Aorta (tissue), 5 donors: ENCODE results near the gene ERH. TPM values are rescaled to one million over a fixed set of nuclear protein-coding genes. Genes with fewer than 3 reads are reported as not detected.
"Not testable (repeated sequence)": the region's sequence is repeated elsewhere in the genome, so short reads cannot be mapped to it uniquely, and the experiment has no call there.

Experiments
- ATAC-seq: fragments of 200-7000 bp; cut with Tn5 transposase; one replicate; pipeline ENCODE4 v1.9.1; 2022; ENCODE audit warnings: moderate library complexity; ENCODE audit not compliant: low FRiP score
- DNase-seq, 2 donors: peaks; one replicate each; pipeline ENCODE4 v3.0.0-alpha.2; 2020
- H3K27ac ChIP-seq, 2 donors: one replicate each; pipeline ENCODE4 v1.5.1; 2013; ENCODE audit warnings: low read length in 2 of 2, mild to moderate bottlenecking in 2 of 2, moderate library complexity in 2 of 2, control low read depth in 1 of 2, inconsistent platforms in 1 of 2, low read depth in 1 of 2
- H3K27me3 ChIP-seq, 2 donors: one replicate each; pipeline ENCODE4 v1.6.1; 2013; ENCODE audit warnings: control low read depth in 1 of 2, low read length in 1 of 2, mild to moderate bottlenecking in 1 of 2, moderate library complexity in 1 of 2; ENCODE audit not compliant: insufficient read depth in 2 of 2, control insufficient read depth in 1 of 2
- H3K36me3 ChIP-seq, 2 donors: one replicate each; pipeline ENCODE4 v1.6.1; 2013; ENCODE audit warnings: control low read depth in 1 of 2, low read length in 1 of 2, mild to moderate bottlenecking in 1 of 2; ENCODE audit not compliant: insufficient read depth in 2 of 2, control insufficient read depth in 1 of 2
- H3K4me1 ChIP-seq, 2 donors: one replicate each; pipeline ENCODE4 v1.6.1; 2013; ENCODE audit warnings: low read length in 2 of 2, control low read depth in 1 of 2, mild to moderate bottlenecking in 1 of 2, moderate library complexity in 1 of 2; ENCODE audit not compliant: insufficient read depth in 2 of 2, control insufficient read depth in 1 of 2
- H3K4me3 ChIP-seq, 2 donors: one replicate each; pipeline ENCODE4 v1.5.1; 2013; ENCODE audit warnings: low read length in 2 of 2, control low read depth in 1 of 2, mild to moderate bottlenecking in 1 of 2
- H3K9me3 ChIP-seq: one replicate; pipeline ENCODE4 v1.6.1; 2013; ENCODE audit warnings: mild to moderate bottlenecking, low read length; ENCODE audit not compliant: control insufficient read depth
- WGBS, 2 donors: extraction: QIAGEN DNeasy Blood & Tissue Kit; methylation state at CpG; one replicate each; pipeline ENCODE4 v1.1.7; 2013; 5-methylcytosine and 5-hydroxymethylcytosine counted together
- intact Hi-C, 2 donors: fragments of 100-400 bp; cut with DNase I; formaldehyde crosslinking; loops; one replicate each; pipeline versions ENCODE4 v1.14.2 to v1.15.0; 2022
- polyA plus RNA-seq, 2 donors: library from polyadenylated mRNA; stranded (reverse); fragments of 200-250 nt; gene quantifications; one replicate each; pipeline ENCODE4 v1.2.3, GENCODE V29; 2013
- total RNA-seq, 2 donors: library from RNA; stranded (reverse); fragmentation: NEBNext Ultra II Directional; extraction: Animal tissue kit (Norgen Biotek cat#: 25700); gene quantifications; one replicate each; pipeline ENCODE4 v1.2.1, GENCODE V29; 2021
- donor health status: healthy with polysubstance abuse.
- donor health status: Bipolar disorder and iron deficiency.
- donor health status: DM: no; HTN: no; CAD: no.
- donor health status: DM: no; HTN: no; CAD: no.
- donor health status: DM: yes; HTN: yes; CAD: no.

The ERH gene
- total and polyA plus RNA-seq, 4 donors = 99.0 to 136 (median 117) TPM

- Histone ChIP-seq H3K4me3 (no peak overlapping the region), H3K9me3 (no peaks in the 10 kb centered on the region), H3K36me3 (peaks cover 0 to 6% of the 10 kb centered on the region in 2 donors), H3K4me1 (no peaks in the 10 kb centered on the region), H3K27ac (no peak overlapping the region), H3K27me3 (no peaks in the 10 kb centered on the region)
- intact Hi-C loops = no loop called here
- no peak for ATAC-seq
- 93 to 94% methylated on average over 6 of the region's 6 CpGs for WGBS, 2 donors
- DNase-seq = no peak
These were observed 30.3 kb upstream of the ERH start for GRCh38 chr14:69428289-69428998.

- Histone ChIP-seq H3K9me3 (no peaks in the 10 kb centered on the region), H3K27ac (no peak overlapping the region), H3K4me1 (no peaks in the 10 kb centered on the region), H3K27me3 (no peaks in the 10 kb centered on the region), H3K4me3 (no peak overlapping the region), H3K36me3 (peaks cover 0 to 6% of the 10 kb centered on the region in 2 donors)
- DNase-seq (no peak), ATAC-seq (no peak)
- 100% methylated on average over 1 of the region's 1 CpG for WGBS, 2 donors
- intact Hi-C loops = no loop called here
These were observed 29.5 kb upstream of the ERH start for GRCh38 chr14:69427596-69427995.

- Histone ChIP-seq H3K27me3 (no peaks in the 10 kb centered on the region), H3K36me3 (peaks cover 0 to 6% of the 10 kb centered on the region in 2 donors), H3K27ac (no peak overlapping the region), H3K4me3 (no peak overlapping the region), H3K4me1 (no peaks in the 10 kb centered on the region), H3K9me3 (no peaks in the 10 kb centered on the region)
- WGBS, 2 donors = 89 to 93% methylated on average over 2 of the region's 2 CpGs
- ATAC-seq = no peak
- intact Hi-C loops = no loop called here
- DNase-seq = no peak
These were observed 26.2 kb upstream of the ERH start for GRCh38 chr14:69424149-69424923.

GRCh38 chr14:69423279-69423678 is 25.2 kb upstream of the ERH start:
- intact Hi-C loops = no loop called here
- no peak overlapping the region for H3K27ac ChIP-seq
- peaks cover 0 to 6% of the 10 kb centered on the region in 2 donors for H3K36me3 ChIP-seq
- H3K27me3 ChIP-seq = no peaks in the 10 kb centered on the region
- H3K9me3 ChIP-seq = no peaks in the 10 kb centered on the region
- WGBS, 2 donors = 97 to 99% methylated on average over 4 of the region's 4 CpGs
- DNase-seq (no peak), ATAC-seq (no peak)
- no peak overlapping the region for H3K4me3 ChIP-seq
- H3K4me1 ChIP-seq = no peaks in the 10 kb centered on the region

GRCh38 chr14:69416087-69416486 is 18.0 kb upstream of the ERH start:
- H3K27ac ChIP-seq, H3K4me1 ChIP-seq, H3K9me3 ChIP-seq, H3K4me3 ChIP-seq, DNase-seq, ATAC-seq, H3K27me3 ChIP-seq, intact Hi-C loops, H3K36me3 ChIP-seq: not testable (repeated sequence)
- WGBS, 2 donors = 95 to 98% methylated on average over 3 to 4 of the region's 4 CpGs

GRCh38 chr14:69413483-69413882 is 15.4 kb upstream of the ERH start:
- no peak overlapping the region for H3K27ac ChIP-seq
- no peaks in the 10 kb centered on the region for H3K9me3 ChIP-seq
- H3K4me1 ChIP-seq = no peaks in the 10 kb centered on the region
- WGBS, 2 donors = 91 to 94% methylated on average over 2 of the region's 2 CpGs
- H3K36me3 ChIP-seq = no peaks in the 10 kb centered on the region
- no peaks in the 10 kb centered on the region for H3K27me3 ChIP-seq
- ATAC-seq = no peak
- intact Hi-C loops = no loop called here
- no peak for DNase-seq
- no peak overlapping the region for H3K4me3 ChIP-seq

GRCh38 chr14:69408331-69408960 is 10.3 kb upstream of the ERH start:
- H3K27me3 ChIP-seq = no peaks in the 10 kb centered on the region
- H3K4me3 ChIP-seq = no peak overlapping the region
- H3K27ac ChIP-seq = no peak overlapping the region
- intact Hi-C loops = loop anchor here in 1 of 2 donors (10.0 kb wide), 1 partner anchor 46 kb away; no protein-coding TSS in a partner anchor
- no peaks in the 10 kb centered on the region for H3K9me3 ChIP-seq
- no peaks in the 10 kb centered on the region for H3K4me1 ChIP-seq
- DNase-seq (no peak), ATAC-seq (no peak)
- WGBS, 2 donors = 78 to 79% methylated on average over 2 of the region's 2 CpGs
- H3K36me3 ChIP-seq = no peaks in the 10 kb centered on the region

- H3K4me1 ChIP-seq = no peaks in the 10 kb centered on the region
- intact Hi-C loops = loop anchor here in 1 of 2 donors (10.0 kb wide), 1 partner anchor 49 kb away; no protein-coding TSS in a partner anchor
- DNase-seq (no peak), ATAC-seq (no peak)
- no peaks in the 10 kb centered on the region for H3K27me3 ChIP-seq
- no peaks in the 10 kb centered on the region for H3K36me3 ChIP-seq
- no peak overlapping the region for H3K4me3 ChIP-seq
- H3K27ac ChIP-seq = no peak overlapping the region
- no peaks in the 10 kb centered on the region for H3K9me3 ChIP-seq
These were observed 7.7 kb upstream of the ERH start for GRCh38 chr14:69405762-69406161.
